ENCODE results near the gene CD209. TPM values are rescaled to one million over a fixed set of nuclear protein-coding genes. Genes with fewer than 3 reads are reported as not detected.

The CD209 gene
- total and polyA plus RNA-seq, 2 experiments from 2014 or later = 0.35 TPM; not detected in 1

DNA sequence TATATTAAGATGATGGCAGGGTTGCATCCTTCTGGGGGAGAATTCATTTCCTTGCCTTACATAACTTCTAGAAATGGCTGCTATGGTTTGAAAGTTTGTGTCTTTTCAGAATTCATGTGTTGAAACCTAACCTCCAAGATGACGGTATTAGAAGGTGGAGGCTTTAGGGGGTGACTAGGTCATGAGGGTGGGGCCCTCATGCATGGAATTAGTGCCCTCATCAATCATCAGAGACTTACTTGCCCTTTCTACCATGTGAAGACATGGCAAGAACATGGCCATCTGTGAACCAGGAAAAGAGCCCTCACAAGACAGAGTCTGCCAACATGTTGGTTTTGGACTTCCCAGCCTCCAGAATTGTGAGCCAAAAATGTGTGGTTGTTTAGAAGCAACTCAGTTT is 30.6 kb downstream of the CD209 start:
- H3K27ac ChIP-seq (ENCODE audit: low read depth) = no peak overlapping the region
- H3K79me2 ChIP-seq (replicated peaks; ENCODE audit: insufficient read depth) = no peaks in the 10 kb centered on the region
- Mint-ChIP-seq H3K9me3 (no peaks in the 10 kb centered on the region; the same call in 2 of the 3 replicates), H3K27ac (no peak overlapping the region), H3K36me3 (ENCODE audit: low read depth) (no peaks in the 10 kb centered on the region), H3K4me3 (no peak overlapping the region), H3K27me3 (ENCODE audit: insufficient read depth, low read depth, poor library complexity) (peaks cover 6% of the 10 kb centered on the region), H3K4me1 (no peaks in the 10 kb centered on the region)
- TF ChIP-seq, protein P1, sequence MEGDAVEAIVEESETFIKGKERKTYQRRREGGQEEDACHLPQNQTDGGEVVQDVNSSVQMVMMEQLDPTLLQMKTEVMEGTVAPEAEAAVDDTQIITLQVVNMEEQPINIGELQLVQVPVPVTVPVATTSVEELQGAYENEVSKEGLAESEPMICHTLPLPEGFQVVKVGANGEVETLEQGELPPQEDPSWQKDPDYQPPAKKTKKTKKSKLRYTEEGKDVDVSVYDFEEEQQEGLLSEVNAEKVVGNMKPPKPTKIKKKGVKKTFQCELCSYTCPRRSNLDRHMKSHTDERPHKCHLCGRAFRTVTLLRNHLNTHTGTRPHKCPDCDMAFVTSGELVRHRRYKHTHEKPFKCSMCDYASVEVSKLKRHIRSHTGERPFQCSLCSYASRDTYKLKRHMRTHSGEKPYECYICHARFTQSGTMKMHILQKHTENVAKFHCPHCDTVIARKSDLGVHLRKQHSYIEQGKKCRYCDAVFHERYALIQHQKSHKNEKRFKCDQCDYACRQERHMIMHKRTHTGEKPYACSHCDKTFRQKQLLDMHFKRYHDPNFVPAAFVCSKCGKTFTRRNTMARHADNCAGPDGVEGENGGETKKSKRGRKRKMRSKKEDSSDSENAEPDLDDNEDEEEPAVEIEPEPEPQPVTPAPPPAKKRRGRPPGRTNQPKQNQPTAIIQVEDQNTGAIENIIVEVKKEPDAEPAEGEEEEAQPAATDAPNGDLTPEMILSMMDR (conservative IDR thresholded peaks at IDR 0.05; ENCODE audit: low read depth in 2 of 2) = no peak
- TF ChIP-seq JUNB (IDR thresholded peaks at IDR 0.05; ENCODE audit: unreplicated experiment) (no peak), CREB1 (CRISPR knock-in tag; IDR thresholded peaks at IDR 0.05; ENCODE audit: low read depth) (no peak), POLR2AphosphoS5 (IDR thresholded peaks at IDR 0.05; ENCODE audit: low read depth) (no peak), EZH2 (IDR thresholded peaks at IDR 0.05; ENCODE audit: low read depth, unreplicated experiment) (no peak), EZH2phosphoT487 (IDR thresholded peaks at IDR 0.05; ENCODE audit: unreplicated experiment) (no peak), STAT1 (IDR thresholded peaks at IDR 0.05; ENCODE audit: unreplicated experiment) (no peak), NANOG (IDR thresholded peaks at IDR 0.05; ENCODE audit: borderline replicate concordance) (no peak), ZNF331 (CRISPR knock-in tag; IDR thresholded peaks at IDR 0.05; ENCODE audit: low read depth) (no peak)
- TF ChIP-seq, protein P2, sequence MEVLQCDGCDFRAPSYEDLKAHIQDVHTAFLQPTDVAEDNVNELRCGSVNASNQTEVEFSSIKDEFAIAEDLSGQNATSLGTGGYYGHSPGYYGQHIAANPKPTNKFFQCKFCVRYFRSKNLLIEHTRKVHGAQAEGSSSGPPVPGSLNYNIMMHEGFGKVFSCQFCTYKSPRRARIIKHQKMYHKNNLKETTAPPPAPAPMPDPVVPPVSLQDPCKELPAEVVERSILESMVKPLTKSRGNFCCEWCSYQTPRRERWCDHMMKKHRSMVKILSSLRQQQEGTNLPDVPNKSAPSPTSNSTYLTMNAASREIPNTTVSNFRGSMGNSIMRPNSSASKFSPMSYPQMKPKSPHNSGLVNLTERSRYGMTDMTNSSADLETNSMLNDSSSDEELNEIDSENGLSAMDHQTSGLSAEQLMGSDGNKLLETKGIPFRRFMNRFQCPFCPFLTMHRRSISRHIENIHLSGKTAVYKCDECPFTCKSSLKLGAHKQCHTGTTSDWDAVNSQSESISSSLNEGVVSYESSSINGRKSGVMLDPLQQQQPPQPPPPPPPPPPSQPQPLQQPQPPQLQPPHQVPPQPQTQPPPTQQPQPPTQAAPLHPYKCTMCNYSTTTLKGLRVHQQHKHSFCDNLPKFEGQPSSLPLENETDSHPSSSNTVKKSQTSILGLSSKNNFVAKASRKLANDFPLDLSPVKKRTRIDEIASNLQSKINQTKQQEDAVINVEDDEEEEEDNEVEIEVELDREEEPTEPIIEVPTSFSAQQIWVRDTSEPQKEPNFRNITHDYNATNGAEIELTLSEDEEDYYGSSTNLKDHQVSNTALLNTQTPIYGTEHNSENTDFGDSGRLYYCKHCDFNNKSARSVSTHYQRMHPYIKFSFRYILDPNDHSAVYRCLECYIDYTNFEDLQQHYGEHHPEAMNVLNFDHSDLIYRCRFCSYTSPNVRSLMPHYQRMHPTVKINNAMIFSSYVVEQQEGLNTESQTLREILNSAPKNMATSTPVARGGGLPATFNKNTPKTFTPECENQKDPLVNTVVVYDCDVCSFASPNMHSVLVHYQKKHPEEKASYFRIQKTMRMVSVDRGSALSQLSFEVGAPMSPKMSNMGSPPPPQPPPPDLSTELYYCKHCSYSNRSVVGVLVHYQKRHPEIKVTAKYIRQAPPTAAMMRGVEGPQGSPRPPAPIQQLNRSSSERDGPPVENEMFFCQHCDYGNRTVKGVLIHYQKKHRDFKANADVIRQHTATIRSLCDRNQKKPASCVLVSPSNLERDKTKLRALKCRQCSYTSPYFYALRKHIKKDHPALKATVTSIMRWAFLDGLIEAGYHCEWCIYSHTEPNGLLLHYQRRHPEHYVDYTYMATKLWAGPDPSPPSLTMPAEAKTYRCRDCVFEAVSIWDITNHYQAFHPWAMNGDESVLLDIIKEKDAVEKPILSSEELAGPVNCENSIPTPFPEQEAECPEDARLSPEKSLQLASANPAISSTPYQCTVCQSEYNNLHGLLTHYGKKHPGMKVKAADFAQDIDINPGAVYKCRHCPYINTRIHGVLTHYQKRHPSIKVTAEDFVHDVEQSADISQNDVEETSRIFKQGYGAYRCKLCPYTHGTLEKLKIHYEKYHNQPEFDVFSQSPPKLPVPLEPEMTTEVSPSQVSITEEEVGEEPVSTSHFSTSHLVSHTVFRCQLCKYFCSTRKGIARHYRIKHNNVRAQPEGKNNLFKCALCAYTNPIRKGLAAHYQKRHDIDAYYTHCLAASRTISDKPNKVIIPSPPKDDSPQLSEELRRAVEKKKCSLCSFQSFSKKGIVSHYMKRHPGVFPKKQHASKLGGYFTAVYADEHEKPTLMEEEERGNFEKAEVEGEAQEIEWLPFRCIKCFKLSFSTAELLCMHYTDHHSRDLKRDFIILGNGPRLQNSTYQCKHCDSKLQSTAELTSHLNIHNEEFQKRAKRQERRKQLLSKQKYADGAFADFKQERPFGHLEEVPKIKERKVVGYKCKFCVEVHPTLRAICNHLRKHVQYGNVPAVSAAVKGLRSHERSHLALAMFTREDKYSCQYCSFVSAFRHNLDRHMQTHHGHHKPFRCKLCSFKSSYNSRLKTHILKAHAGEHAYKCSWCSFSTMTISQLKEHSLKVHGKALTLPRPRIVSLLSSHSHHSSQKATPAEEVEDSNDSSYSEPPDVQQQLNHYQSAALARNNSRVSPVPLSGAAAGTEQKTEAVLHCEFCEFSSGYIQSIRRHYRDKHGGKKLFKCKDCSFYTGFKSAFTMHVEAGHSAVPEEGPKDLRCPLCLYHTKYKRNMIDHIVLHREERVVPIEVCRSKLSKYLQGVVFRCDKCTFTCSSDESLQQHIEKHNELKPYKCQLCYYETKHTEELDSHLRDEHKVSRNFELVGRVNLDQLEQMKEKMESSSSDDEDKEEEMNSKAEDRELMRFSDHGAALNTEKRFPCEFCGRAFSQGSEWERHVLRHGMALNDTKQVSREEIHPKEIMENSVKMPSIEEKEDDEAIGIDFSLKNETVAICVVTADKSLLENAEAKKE (CRISPR knock-in tag; IDR thresholded peaks at IDR 0.05) = no peak
- TF ChIP-seq, protein P3, sequence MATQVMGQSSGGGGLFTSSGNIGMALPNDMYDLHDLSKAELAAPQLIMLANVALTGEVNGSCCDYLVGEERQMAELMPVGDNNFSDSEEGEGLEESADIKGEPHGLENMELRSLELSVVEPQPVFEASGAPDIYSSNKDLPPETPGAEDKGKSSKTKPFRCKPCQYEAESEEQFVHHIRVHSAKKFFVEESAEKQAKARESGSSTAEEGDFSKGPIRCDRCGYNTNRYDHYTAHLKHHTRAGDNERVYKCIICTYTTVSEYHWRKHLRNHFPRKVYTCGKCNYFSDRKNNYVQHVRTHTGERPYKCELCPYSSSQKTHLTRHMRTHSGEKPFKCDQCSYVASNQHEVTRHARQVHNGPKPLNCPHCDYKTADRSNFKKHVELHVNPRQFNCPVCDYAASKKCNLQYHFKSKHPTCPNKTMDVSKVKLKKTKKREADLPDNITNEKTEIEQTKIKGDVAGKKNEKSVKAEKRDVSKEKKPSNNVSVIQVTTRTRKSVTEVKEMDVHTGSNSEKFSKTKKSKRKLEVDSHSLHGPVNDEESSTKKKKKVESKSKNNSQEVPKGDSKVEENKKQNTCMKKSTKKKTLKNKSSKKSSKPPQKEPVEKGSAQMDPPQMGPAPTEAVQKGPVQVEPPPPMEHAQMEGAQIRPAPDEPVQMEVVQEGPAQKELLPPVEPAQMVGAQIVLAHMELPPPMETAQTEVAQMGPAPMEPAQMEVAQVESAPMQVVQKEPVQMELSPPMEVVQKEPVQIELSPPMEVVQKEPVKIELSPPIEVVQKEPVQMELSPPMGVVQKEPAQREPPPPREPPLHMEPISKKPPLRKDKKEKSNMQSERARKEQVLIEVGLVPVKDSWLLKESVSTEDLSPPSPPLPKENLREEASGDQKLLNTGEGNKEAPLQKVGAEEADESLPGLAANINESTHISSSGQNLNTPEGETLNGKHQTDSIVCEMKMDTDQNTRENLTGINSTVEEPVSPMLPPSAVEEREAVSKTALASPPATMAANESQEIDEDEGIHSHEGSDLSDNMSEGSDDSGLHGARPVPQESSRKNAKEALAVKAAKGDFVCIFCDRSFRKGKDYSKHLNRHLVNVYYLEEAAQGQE (IDR thresholded peaks at IDR 0.05; ENCODE audit: unreplicated experiment) = no peak
- TF ChIP-seq, protein P4, sequence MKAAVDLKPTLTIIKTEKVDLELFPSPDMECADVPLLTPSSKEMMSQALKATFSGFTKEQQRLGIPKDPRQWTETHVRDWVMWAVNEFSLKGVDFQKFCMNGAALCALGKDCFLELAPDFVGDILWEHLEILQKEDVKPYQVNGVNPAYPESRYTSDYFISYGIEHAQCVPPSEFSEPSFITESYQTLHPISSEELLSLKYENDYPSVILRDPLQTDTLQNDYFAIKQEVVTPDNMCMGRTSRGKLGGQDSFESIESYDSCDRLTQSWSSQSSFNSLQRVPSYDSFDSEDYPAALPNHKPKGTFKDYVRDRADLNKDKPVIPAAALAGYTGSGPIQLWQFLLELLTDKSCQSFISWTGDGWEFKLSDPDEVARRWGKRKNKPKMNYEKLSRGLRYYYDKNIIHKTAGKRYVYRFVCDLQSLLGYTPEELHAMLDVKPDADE (IDR thresholded peaks at IDR 0.05) = no peak
- no peaks in the 10 kb centered on the region for H3K9me2 ChIP-seq (ENCODE audit: insufficient read depth)
- DNase-seq (ENCODE audit: low spot score) (no peak), ATAC-seq (no peak)
- no peaks in the 10 kb centered on the region for H3K4me1 ChIP-seq (ENCODE audit: insufficient read depth)
- no peaks in the 10 kb centered on the region for H4K20me1 ChIP-seq (replicated peaks; ENCODE audit: insufficient read depth)
- no peaks in the 10 kb centered on the region for H3K36me3 ChIP-seq (ENCODE audit: insufficient read depth)
- H3K27me3 ChIP-seq (ENCODE audit: insufficient read depth) = no peaks in the 10 kb centered on the region
- no peak overlapping the region for H3K4me3 ChIP-seq
- H3F3A ChIP-seq (replicated peaks; ENCODE audit: low read depth) = no peaks in the 10 kb centered on the region
- H2AFZ ChIP-seq = no peak overlapping the region
- H3K4me2 ChIP-seq = no peak overlapping the region

Data from GM23338 (cell line).